NCI-H82 treated with DMSO at 0.1 percent for 48 hours (cell line): ENCODE data around the gene IRF4.

Experiments used
- DNase-seq: peaks from one replicate; lab custom pipeline; 2025; ENCODE audit not compliant: unreplicated experiment; lab: John Stamatoyannopoulos, UW

Gene IRF4

DNA sequence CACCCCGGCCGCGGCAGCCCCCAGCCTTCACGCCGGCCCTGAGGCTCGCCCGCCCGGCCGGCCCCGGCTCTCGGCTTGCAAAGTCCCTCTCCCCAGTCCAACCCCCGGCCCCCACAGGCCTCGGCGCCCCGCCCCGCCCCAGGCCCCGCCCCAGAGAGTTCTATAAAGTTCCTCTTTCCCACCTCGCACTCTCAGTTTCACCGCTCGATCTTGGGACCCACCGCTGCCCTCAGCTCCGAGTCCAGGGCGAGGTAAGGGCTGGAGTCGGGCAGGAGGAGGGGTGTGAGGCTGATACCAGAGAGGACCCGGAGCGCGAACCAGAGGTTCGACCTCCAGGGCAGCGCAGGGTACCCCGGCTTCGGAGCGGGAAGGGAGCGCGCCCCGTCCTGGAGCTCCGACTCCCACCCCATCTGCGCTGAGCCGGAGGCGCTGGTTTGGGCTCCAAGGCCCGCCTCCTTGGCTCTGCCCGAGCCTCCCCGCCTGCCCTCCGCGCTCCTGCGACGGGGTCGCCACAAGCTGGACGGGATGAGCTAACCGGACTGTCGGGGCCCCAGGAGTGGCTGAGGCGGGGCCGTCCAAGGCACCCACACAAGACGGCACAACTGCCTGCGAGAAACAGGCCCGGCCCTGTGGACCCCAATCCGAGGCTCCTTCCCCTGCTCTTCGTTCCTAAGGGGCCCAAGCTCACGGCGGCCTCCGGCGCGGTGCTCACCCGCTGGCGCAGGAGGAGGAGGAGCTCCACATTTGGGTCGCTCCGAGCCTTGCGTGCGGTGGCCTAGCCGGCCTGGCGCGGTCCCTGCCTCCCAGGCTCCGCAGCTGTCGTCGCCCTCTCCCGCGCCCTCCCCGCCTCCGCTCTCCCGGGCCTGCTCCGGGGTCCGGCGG is at the start of gene IRF4:
TSS of gene IRF4 (plus strand) at position 194 of the 882 bp plus-strand sequence. CDS start 1,401 bp downstream, outside the sequence.
- no peak for DNase-seq

DNA sequence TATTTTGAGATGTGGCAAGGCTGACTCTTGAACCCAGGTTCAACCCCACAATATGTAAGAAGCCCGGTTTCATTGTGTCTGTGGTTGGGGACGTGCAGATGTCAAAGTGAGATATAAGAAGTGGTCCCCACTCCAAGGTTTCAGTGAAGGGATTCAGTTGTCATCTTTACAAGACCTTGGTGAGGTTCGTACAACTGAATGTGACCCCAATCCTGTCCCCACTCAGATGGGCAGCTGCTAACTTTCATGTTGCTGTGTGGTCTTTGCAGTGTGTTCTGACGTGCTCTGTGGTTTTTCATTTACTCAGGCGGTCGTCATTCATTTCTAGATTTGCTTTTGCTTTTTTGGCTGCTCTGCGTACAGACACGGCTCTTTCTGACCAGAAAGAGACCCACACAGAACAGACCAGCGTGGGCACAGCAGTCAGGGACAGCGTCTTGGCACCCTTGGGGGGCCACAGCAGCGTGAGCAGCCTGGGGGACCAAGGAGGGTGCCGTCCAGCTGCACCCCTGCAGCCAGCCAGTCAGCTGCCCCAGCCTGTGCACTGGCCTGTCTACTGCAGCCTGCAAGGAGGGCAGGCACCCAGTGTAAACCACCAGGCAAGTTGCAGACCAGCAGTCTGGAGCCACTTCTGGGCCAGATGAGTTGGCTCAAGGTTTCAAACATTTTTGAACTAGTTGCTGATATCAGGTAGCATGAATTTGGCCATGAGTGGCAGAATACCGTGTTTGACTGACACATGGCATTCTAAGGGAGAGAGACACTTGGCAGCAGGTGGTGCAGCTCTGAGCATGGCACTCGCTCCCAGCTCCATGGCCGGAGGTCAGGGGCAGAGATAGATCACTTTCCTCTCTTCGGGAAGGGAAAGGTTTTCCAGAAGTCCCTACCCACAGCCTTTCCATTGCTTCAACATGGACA is 49.4 kb upstream of the IRF4 start:
- no peak for DNase-seq

DNA sequence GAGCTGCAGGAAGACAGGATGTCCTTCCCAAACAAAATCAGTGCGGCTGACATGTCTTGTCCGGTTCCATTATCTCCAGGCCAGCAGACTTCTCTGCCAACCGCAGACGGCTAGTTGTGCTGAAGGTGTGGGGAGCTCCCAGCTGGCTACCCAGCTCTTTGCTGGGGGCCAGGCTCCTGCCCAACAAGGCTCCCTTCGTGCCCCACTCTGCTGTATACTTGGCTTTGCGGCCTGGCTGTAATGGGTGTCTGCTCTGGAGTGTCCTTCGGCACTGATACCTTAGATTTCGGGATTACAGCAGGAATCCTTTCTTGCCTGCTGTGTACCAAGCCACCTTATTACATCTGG is 48.7 kb upstream of the IRF4 start:
- DNase-seq: no peak

DNA sequence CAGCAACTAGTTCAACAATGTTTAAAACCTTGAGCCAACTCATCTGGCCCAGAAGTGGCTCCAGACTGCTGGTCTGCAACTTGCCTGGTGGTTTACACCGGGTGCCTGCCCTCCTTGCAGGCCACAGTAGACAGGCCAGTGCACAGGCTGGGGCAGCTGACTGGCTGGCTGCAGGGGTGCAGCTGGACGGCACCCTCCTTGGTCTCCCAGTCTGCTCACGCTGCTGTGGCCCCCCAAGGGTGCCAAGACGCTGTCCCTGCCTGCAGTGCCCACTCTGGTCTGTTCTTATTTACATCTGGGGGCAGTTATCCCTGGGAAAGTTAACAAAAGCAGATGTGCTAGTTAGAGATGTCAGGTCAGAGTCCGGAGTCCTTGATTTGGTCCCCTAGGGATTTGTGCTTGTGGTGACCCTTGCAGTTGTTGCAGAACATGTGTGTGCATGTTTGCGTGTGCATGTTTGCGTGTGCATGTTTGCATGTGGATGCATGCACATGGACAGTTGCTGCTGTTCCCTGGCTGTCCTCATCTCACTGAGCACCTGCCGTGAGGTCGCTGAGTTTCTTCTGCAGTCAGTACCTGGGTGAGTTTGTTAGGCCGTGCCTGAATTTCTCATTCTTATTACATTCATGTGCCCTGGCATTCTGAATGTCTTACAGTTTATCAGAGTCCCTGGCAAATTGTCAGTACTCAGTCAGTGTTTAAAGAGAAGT is 48.2 kb upstream of the IRF4 start:
- no peak for DNase-seq

DNA sequence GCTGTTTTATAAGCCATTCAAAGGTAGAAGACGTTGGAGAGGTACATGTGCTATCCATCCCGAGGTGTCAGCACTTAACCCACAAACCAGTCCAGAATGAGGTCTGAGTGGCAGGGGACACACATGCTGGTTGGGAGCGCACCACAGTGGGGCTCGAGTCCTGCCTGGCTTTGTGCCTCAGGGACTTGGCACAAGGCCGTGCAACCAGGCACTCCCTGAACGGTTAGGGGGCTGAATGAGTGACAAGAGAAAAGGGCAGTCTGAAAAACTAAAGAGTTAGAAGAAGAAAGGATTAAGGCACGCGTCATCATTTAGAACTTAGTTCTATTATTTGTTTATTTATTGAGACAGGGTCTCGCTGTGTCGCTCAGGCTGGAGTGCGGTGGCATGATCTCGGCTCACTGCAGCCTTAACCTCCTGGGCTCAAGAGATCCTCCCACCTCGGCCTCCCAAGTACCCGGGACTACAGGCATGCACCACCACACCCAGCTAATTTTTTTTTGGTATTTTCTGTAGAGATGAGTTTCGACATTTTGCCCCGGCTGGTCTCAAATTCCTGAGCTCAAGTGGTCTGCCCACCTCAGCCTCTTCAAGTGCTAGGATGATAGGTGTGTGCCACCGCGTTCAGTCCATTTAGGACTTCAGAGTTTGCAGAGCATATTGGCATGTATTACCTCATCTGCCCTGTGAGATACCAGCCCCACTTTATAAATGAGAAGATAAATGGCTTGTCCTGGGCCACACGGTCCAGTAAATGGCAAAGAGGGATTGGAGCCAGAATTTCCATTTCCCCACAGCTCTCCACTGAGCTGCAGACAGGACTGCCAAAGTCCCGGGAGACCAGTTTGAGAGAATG is 47.4 kb upstream of the IRF4 start:
- DNase-seq: no peak

DNA sequence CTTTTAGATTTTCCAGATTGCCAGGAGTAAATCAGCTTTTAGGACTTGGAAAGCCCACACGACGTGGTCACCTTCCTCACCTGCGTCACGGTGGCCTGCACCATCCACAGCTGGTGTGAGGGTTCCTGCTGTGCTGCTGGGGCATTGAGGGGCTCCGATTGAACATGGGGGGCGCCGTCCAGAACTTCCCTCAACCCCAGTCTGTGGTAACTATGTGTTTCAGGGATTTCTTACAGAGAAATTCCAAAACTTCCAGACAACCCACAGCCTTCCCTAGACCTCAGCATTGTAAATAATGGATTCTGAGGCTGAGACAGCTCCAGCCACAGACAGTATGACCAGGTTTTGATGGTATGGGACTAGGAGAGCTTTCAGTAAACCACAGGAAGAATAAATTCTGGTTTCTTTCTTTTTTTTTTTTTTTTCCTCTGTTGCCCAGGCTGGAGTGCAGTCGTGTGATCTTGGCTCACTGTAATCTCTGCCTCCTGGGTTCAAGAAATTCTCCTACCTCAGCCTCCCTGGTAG is 46.7 kb upstream of the IRF4 start:
- DNase-seq: no peak

DNA sequence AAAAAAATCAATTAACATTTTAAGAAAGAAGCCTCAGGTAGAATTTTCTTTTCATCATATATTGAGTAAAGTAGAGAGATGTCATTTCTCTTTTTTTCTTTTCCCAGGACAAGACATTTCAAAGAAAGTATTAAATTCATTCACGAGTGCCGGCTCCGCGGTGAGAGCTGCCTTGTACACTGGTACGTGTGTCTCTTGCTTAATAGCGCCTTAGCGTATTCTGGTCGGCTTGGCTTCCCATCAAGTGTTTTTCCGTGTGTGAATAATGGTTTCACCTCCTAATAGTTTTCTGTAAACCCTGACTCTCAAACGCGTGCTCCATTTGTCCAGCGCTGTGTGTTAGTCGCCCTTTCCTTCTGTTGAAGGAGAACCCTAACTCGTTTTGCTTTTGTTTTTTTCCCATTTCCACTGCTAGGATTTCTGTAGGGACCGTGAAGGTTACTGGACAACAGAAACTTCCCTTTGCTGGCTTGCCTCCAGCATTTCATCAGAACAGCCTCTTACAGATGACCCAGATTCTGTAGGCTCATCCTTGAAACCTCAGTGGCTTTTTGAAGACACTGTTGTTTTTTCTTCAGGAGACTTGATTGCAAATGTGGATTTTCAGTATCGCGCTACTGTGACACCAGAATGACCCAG is 45.7 kb upstream of the IRF4 start:
- DNase-seq: no peak

DNA sequence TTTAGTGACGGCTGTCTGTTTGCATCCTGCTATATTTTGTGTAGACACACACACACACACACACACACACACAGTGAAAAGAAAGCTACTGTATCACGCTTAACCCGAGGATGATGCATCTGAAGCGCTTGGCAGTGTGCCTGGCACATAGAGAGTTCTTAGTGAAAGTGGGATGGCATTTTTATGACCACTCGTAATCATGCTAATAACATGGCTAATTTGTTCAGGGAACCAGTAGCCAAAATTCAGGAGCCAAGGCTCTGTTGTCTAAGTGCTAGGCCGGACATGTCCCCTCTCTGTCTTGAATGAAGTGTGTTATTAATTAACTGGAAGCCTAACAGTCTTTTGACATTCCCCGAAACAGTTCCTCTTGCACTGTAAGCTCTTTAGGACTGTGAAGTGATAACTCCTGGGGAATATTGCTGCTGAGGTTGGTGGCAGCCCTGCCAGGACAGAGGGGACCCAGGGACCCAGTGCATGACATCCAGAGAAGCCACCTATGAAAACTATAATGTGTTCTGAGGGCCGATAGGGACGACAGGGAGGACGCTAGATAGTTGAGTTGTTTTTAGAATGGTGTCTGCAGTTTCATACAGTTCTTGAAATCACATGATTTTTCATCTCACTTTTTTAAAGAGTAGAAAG is 45.0 kb upstream of the IRF4 start:
- DNase-seq: no peak

DNA sequence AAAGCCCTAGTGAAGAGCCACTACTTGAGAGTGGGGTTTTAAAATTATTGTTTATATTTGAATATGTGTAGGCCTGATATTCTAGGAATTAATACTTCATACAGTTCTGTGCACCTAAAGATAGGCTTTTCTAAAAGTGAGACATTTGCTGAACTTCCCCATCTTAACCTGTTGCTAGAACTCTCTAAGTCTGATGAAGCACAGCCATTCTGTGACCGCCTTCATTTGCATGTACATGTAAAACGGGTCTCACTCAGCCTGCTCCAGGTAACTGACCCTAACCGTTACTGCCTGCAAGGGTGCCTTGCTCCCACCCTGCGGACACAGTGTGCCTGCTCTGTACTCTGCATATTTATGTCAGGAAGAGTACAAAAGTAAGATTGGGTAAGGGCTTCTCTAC is 44.3 kb upstream of the IRF4 start:
- DNase-seq: no peak

DNA sequence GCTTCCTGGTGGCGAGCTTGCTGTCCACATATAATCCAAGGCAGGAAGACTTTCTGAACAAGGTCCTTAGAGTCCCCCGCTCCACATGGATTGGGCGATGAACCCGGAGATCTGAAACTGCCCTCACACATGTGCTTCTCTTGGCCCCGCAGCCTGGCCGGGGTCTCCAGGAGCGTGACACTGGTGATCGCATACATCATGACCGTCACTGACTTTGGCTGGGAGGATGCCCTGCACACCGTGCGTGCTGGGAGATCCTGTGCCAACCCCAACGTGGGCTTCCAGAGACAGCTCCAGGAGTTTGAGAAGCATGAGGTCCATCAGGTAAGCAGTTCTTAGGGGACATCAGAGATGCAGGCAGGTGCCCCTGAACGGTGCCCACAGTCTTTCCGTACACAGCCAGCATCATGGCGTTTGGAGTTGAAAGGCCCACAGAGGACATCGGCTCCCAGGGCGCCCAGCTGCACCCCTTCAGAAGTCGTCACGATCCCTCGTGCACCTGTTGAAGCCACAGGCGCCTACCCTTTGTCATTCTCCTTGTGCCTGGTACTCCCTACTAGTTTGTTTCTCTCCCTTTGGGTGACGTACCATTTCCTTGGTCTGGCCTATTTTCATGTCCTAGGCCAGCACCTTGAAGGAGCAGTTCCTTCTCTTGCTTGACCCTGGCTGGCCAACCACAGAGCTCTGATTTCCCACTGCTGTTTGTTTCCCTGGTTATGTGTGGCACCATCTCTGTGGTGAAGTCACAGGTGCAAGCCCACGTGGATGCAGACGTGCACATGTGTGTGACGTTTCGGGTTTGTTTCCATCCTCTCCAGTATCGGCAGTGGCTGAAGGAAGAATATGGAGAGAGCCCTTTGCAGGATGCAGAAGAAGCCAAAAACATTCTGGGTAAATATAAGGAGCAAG is 43.3 kb upstream of the IRF4 start:
- DNase-seq: no peak

DNA sequence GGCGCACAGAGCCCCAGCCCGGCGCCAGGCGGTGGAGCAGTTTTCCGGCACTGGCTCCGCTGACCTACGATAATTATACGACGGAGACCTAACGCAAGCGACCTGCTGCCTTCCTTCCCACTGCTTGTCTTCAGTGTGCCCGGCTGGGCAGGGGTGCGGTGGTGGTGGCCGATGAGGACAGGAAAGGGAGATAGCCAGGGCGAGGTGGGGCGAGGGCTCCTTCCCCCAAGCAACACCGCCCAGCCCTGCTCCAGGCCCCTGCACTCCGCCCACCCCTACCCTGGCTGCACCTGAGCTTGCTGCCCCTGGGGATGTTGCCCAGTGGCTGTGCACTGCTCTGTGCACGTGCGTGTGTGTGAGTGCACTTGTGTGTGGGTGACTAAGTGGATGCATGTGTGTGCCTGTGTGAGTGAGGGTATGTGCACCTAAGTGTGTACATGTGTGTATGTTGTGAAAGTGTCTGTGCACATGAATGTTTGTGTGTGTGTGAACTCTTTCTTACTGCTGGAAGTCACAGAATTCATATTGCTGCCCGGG is 42.6 kb upstream of the IRF4 start:
- no peak for DNase-seq

DNA sequence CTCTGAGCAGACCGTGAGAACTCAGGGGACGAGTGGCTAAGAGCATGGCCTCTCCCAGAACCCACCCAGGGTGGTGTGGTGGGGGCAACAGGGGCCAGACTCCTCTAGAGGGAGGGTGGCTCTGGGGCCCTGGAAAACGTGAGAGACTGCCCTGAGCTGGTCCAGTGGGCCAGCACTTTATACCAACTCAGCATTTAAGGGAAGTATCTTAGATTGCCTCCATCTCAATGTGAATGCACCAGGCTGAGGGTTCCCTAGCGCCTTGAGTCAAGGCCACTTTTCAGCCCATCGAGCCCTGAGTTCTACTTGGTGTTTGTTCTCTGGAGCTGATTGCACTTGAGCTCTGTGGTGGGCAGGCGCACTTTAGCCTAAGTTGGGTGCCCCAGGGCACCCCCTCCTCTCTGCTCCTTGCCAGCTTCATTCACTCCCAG is 42.0 kb upstream of the IRF4 start:
- no peak for DNase-seq

DNA sequence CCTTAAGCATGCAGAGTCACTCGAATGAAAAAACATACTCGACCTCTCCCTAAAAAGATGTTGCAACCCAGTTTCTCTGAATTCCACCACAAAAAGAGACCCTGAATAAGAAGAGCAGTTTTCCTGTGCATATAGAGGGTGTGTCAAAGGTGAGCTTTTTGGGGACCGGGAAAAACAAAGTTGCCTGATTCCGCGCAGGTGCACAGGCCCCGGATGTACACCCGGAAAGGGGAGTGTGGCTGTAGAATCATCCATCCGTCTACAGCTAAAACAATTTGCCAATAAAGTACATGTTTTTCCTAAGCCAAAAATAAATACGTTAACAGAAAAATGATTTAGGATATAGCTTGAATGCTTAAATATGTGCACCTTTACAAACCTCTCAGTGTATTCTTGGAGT is 41.2 kb upstream of the IRF4 start:
- DNase-seq: no peak

DNA sequence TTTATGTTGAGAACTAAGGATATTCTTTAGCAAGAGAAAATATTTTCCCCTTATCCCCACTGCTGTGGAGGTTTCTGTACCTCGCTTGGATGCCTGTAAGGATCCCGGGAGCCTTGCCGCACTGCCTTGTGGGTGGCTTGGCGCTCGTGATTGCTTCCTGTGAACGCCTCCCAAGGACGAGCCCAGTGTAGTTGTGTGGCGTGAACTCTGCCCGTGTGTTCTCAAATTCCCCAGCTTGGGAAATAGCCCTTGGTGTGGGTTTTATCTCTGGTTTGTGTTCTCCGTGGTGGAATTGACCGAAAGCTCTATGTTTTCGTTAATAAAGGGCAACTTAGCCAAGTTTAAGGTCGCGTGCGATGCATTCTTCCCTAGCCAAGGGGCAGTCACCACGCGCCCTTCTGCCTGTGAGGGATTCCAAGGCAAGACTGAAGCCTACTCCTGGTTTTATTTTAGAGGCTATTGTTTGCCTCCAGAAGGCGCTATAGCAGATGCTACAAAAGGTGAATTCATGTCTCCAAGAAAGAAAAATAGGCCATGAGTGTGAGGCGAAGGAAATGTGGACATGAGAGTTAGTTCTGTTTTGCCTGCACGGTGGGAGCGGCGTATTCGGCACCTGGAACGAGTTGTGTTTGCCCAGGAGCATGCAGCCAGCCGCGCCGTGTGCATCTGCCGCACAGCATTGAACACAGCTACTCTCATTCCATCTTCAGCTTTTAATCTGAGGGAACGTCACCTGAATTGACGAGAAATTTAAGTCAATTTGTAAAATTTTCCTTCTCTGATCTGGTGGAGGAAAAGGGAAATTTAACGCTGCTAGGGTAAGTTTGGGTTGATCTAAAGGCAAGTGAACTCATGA is 40.3 kb upstream of the IRF4 start:
- DNase-seq: no peak

DNA sequence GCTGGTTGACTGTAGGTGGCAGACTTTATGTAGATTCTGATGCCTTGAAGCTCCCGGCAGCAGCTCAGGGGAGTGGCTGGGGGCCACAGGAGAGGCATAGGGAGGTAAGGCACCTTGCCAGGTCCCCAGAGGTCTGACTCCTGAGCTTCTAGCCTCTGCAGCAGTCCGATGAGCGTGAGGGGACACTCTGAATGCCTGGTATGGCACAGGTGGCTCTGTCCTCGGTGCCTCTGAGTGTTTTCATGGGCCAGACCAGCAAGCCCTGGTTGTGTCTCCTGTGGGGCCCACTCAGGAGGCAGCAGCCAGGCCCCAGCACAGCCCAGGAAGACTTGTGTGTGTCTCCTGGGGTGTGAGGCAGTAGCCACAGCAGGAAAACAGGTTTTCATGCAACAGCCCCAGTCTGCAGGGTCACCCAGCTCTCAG is 39.7 kb upstream of the IRF4 start:
- DNase-seq: no peak

DNA sequence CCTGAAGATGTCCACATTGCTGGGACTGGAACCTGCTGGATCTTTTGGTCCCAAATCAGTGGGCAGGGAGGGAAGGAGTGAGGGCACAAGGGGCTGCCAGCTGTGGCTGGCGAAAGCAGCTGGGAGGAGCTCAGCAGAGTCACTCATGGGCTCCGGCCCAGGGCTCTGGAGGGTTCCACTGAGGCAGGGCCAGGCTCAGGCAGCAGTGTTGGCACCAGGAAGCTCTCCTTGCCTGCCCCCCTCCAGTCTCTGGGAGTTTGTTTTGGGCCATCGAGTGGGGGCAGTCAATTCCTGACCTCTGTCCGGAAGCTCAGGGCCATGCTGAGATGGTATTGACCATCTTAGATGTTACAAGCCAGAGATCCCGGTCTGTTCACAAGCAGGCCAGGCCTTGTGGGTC is 39.1 kb upstream of the IRF4 start:
- no peak for DNase-seq

DNA sequence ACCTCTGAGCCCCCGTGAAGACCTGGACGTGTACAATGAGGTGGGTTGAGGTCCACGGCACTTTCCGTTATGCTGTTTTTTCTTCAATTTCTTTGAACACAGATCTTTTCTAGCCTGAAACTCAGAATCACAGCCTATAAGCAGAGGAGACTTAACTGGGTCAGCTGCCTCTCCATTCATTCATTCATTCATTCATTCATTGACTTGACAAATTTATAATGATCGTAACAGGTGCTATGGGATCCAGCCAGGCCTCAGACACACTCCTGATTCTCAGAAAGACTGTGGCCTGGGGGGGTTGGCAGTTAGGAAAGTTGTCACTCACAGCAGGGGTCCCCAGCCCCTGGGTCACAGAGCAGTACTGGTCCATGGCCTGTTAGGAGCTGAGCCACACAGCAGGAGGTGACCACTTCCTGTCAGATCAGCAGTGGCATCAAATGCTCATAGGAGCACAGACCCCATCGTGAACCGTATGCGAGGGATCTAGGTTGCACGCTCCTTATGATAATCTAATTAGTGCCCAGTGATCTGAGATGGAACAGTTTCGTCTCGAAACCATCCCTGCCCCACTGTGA is 38.6 kb upstream of the IRF4 start:
- no peak for DNase-seq
